ENCODE data around the gene ZNF813. TPM values are rescaled to one million over a fixed set of nuclear protein-coding genes. Genes with fewer than 3 reads are reported as not detected.

The ZNF813 gene
- polyA plus RNA-seq, 3 donors: 0.32 to 1.9 (median 0.61) TPM

GRCh38 chr19:53517114-53517741 is 49.7 kb downstream of the ZNF813 start:
- Mint-ChIP-seq H3K4me1 (peaks cover 16% of the 10 kb centered on the region), H3K36me3 (peaks cover 2 to 7% of the 10 kb centered on the region in 2 donors), H3K27me3 (ENCODE audit: low read depth in 3 of 3) (peaks cover 2 to 5% (median 2%) of the 10 kb centered on the region in 3 donors), H3K4me3 (no peak overlapping the region), H3K27ac (no peak overlapping the region), H3K9me3 (peaks cover 18 to 51% (median 40%) of the 10 kb centered on the region in 7 donors)
- no peak overlapping the region for H2AFZ ChIP-seq (ENCODE audit: insufficient read depth, low read depth, low read length, poor library complexity, severe bottlenecking)
- no peak overlapping the region for H3K27ac ChIP-seq (ENCODE audit: low read depth in 1 of 2, low read length in 2 of 2)
- intact Hi-C loops (cut with micrococcal nuclease): loop anchor here in 1 of 2 donors (10.0 kb wide), 2 partner anchors 82 to 322 kb away; partner anchors contain the start of genes ZNF665 and ZNF761
- H3K4me3 ChIP-seq (replicated peaks in 1 of 3; ENCODE audit: low read depth in 2 of 3, low read length in 3 of 3): no peak overlapping the region
- H3K9ac ChIP-seq (ENCODE audit: insufficient read depth, low read length, poor library complexity, severe bottlenecking): no peak overlapping the region
- peaks cover 14 to 25% of the 10 kb centered on the region in 2 donors for H3K9me3 ChIP-seq (replicated peaks in 1 of 2; ENCODE audit: control insufficient read depth in 1 of 2, insufficient read depth in 1 of 2, low read length in 2 of 2)
- no peak overlapping the region for H3K4me2 ChIP-seq (replicated peaks; ENCODE audit: extremely low read depth, low read length, poor library complexity, severe bottlenecking)
- no peaks in the 10 kb centered on the region for H3K79me2 ChIP-seq (ENCODE audit: insufficient read depth, low read length)
- H4K20me1 ChIP-seq (ENCODE audit: insufficient read depth, low read length): no peaks in the 10 kb centered on the region
- DNase-seq: no peak
- no peaks in the 10 kb centered on the region for H3K36me3 ChIP-seq (replicated peaks in 1 of 2; ENCODE audit: control insufficient read depth in 1 of 2, insufficient read depth in 2 of 2, low read length in 2 of 2)
- H3K4me1 ChIP-seq (ENCODE audit: control insufficient read depth in 1 of 2, insufficient read depth in 2 of 2, low read length in 2 of 2): peaks cover 16 to 17% of the 10 kb centered on the region in 2 donors
- no peak for TF ChIP-seq CTCF (IDR thresholded peaks at IDR 0.05)
- WGBS (ENCODE audit: insufficient coverage): 57% methylated on average over 2 of the region's 5 CpGs
- H3K27me3 ChIP-seq (ENCODE audit: control insufficient read depth in 2 of 2, insufficient read depth in 2 of 2, low read length in 2 of 2): no peaks in the 10 kb centered on the region

GRCh38 chr19:53518121-53518520 is 50.6 kb downstream of the ZNF813 start:
- Mint-ChIP-seq H3K9me3 (peaks cover 23 to 53% (median 44%) of the 10 kb centered on the region in 7 donors), H3K4me3 (no peak overlapping the region), H3K27me3 (ENCODE audit: low read depth in 3 of 3) (peaks cover 0 to 3% (median 2%) of the 10 kb centered on the region in 3 donors), H3K4me1 (peaks cover 16% of the 10 kb centered on the region), H3K27ac (no peak overlapping the region), H3K36me3 (peaks cover 5 to 12% of the 10 kb centered on the region in 2 donors)
- intact Hi-C loops (cut with micrococcal nuclease): loop anchor here in 1 of 2 donors (10.0 kb wide), 2 partner anchors 83 to 323 kb away; partner anchors contain the start of genes ZNF665 and ZNF761
- no peak overlapping the region for H3K4me2 ChIP-seq (replicated peaks; ENCODE audit: extremely low read depth, low read length, poor library complexity, severe bottlenecking)
- H3K27me3 ChIP-seq (ENCODE audit: control insufficient read depth in 2 of 2, insufficient read depth in 2 of 2, low read length in 2 of 2): no peaks in the 10 kb centered on the region
- 98% methylated on average over 3 of the region's 4 CpGs for WGBS (ENCODE audit: insufficient coverage)
- H3K4me1 ChIP-seq (ENCODE audit: control insufficient read depth in 1 of 2, insufficient read depth in 2 of 2, low read length in 2 of 2): peaks cover 16 to 17% of the 10 kb centered on the region in 2 donors
- H3K27ac ChIP-seq (ENCODE audit: low read depth in 1 of 2, low read length in 2 of 2): no peak overlapping the region
- H3K36me3 ChIP-seq (replicated peaks in 1 of 2; ENCODE audit: control insufficient read depth in 1 of 2, insufficient read depth in 2 of 2, low read length in 2 of 2): no peaks in the 10 kb centered on the region
- peaks cover 14 to 28% of the 10 kb centered on the region in 2 donors for H3K9me3 ChIP-seq (replicated peaks in 1 of 2; ENCODE audit: control insufficient read depth in 1 of 2, insufficient read depth in 1 of 2, low read length in 2 of 2)
- TF ChIP-seq CTCF (IDR thresholded peaks at IDR 0.05): no peak
- H2AFZ ChIP-seq (ENCODE audit: insufficient read depth, low read depth, low read length, poor library complexity, severe bottlenecking): no peak overlapping the region
- no peak for DNase-seq
- H3K9ac ChIP-seq (ENCODE audit: insufficient read depth, low read length, poor library complexity, severe bottlenecking): no peak overlapping the region
- H3K4me3 ChIP-seq (replicated peaks in 1 of 3; ENCODE audit: low read depth in 2 of 3, low read length in 3 of 3): no peak overlapping the region
- no peaks in the 10 kb centered on the region for H3K79me2 ChIP-seq (ENCODE audit: insufficient read depth, low read length)
- H4K20me1 ChIP-seq (ENCODE audit: insufficient read depth, low read length): no peaks in the 10 kb centered on the region

All from CD14-positive monocyte (primary cell).